GM12872 (cell line): ENCODE measurements around the gene UGT1A7.

Experiments
- CTCF ChIP-seq: IDR thresholded peaks from 3 replicates; pipeline ENCODE4 v1.5.1; 2011; ENCODE audit warnings: low read depth, mild to moderate bottlenecking, low read length, moderate library complexity; ENCODE audit not compliant: insufficient read depth

Gene UGT1A7

GRCh38 chr2:233754872-233755611 lies 73.3 kb downstream of the UGT1A7 start:
- TF ChIP-seq CTCF, result no peak

GRCh38 chr2:233756429-233757081 lies 74.9 kb downstream of the UGT1A7 start:
- TF ChIP-seq CTCF, result no peak

GRCh38 chr2:233758141-233758540 lies 76.4 kb downstream of the UGT1A7 start:
- no peak for TF ChIP-seq CTCF

- TF ChIP-seq CTCF, result no peak
Observed at GRCh38 chr2:233758849-233759248, 77.1 kb downstream of the UGT1A7 start.

- TF ChIP-seq CTCF, result no peak
Observed at GRCh38 chr2:233760043-233760442, 78.3 kb downstream of the UGT1A7 start, which contains the start of gene UGT1A1. TSS of gene UGT1A1 (plus strand) at chr2:233760270. CDS start at chr2:233760288, 18 bp downstream.

- TF ChIP-seq CTCF, result no peak
Observed at GRCh38 chr2:233761040-233761769, 79.5 kb downstream of the UGT1A7 start.

- no peak for TF ChIP-seq CTCF
Observed at GRCh38 chr2:233764264-233764663, 82.6 kb downstream of the UGT1A7 start.
